ENCODE results near the gene TRIM41.
"Not testable (repeated sequence)": the region's sequence is repeated elsewhere in the genome, so short reads cannot be mapped to it uniquely, and the experiment has no call there.

Gene TRIM41

DNA sequence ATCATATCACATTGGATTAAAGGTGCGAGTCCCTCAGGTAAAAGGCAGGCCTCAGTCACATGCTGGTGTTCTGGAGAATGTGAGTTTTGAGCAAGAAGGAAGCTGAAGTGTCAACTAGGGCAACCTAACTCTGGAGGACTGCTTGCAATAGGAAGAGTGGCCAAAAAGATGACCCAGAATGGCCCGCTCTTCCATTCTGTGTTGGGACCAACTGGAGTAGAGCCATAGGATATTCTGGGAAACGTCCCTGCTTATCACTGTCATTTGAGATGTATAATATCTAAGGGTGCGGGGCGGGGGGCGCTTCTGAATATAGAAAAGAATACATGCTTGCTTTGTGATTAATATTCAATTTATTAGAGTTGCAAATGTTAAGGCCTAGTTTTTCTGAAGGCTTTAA is 11.0 kb upstream of the TRIM41 start:
- DNase-seq = no peak

DNA sequence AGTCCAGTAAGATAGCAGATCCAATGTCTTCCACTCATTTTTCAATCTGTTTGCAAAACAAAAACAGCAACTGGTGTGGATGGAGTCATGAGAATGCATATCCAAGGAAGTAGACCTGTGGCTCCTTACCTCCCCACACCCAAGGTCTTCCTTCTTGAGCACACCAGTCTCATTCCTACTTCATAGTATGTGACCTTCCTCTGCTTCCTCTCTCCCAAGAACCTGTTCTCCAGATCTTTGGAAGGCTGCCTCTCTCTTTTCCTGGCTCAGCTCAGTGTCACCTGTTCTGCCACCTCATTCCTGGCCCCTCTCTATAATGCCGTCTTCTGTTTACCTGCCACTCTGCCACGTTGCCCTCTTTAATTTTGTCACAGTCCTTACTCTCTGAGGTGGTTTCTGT is 10.1 kb upstream of the TRIM41 start:
- no peak for DNase-seq

DNA sequence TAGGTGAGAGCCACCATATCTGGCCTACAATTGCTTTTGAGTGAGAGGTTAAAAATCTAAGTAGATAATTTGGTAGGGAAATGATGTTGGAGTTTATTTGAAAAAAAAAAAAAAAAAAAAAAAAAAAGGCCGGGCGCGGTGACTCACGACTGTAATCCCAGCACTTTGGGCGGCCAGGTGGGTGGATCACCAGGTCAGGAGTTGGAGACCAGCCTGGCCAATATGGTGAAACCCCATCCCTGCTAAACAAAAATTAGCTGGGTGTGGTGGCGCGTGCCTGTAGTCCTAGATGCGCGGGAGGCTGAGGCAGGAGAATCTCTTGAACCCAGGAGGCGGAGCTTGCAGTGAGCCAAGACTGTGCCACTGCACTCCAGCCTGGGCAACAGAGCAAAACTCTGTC is 8.8 kb upstream of the TRIM41 start:
- DNase-seq = not testable (repeated sequence)

DNA sequence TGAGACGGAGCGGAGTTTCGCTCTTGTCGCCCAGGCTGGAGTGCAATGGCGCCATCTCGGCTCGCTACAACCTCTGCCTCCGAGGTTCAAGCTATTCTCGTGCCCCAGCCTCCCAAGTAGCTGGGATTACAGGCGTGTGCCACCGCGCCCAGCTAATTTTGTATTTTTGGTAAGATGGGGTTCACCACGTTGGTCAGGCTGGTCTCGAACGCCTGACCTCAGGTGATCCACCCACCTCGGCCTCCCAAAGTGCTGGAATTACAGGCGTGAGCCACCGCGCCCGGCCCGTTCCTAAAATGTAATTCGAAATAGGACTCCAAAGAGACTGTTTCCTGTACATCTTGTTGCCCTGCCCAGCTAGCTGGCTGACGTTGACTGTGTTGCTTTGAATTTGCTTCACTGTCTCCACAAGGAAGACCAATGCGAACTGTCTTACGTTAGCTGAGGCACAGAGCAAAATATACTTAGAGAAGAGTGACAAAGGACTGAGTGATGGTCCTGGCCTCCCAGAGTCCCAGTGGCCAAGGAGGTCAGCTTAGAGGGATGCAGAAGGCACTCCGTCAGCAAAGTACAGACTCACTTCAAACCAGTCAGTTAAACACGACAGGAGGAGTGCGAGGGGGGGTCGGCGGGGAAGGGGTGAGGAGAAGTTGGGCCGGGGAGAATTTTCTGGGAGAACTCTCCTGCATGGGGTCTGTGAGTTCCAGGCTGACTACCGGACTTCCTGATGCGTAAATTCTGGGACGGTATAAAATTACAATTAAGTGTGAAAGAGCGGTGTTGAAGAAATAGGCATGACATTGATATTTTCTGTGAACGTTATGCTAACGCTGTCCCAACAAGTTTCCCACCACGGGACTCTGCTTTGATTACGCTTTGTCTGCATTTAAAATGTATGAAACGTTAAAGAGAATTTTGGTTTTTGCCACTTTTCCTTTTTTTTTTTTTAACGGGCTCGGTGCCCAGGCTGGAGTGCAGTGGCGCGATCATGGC is 6.8 kb upstream of the TRIM41 start:
- no peak for DNase-seq

DNA sequence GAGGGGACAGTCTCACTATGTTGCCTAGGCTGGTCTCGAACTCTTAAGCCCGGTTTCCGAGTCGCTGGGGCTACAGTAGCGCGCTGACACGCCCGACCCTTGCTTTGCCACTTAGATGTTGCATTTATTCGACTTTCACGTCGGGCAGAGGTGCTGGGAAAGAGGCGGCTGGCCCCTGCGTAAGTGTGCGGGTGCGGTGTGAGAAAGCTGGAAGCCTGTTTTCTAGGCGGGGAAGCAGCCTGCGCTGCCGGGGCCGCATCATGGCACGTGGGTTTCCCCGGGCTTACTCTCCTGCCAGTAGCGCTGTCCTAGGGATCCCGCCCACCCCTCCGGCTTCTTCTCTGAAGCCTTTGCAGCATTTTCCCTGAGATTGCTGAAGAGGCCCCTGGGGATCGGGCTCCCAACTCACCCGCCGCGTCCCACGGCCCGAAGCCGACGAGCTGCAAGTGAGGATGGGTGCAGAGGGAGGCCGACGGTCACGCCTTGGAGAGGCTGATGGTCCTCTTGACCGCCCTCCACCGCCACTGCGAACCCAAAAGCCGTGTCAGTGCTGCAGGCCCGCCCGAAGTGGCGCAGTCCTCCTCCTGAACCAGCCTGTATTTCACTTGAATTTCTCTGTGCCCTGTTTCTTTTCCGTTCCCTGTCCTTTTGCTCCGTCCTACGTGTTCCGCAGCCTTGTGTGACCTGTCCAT is 5.8 kb upstream of the TRIM41 start:
- DNase-seq = peak; percentile 74

DNA sequence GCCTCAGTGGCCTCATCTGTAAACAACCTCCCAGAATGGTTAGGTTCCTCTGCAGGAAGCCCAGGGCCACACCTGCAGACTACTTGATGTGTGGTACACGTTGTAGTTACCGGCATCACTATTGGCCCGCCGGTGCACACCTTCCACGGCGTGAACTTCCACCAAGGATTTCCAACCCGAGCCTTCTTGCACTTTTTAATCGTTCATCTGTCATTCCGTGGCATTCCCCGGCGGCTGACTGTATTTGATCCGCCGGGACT is 5.3 kb upstream of the TRIM41 start:
- no peak for DNase-seq

DNA sequence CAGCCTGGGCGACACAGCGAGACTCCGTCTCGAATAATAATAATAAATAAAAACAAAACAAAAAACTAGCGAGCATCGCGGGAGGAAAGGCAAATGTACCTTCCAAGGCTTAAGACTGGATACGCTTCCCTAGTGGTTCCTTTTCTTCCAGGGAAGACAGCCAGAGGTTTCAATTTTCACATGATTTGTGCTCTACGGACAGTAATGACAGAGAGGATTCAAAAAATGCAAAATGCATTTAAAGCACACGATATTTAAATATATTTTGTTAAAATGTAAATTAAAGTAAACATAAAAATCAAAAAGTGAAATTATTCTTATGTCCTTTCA is 4.3 kb upstream of the TRIM41 start:
- DNase-seq = no peak

DNA sequence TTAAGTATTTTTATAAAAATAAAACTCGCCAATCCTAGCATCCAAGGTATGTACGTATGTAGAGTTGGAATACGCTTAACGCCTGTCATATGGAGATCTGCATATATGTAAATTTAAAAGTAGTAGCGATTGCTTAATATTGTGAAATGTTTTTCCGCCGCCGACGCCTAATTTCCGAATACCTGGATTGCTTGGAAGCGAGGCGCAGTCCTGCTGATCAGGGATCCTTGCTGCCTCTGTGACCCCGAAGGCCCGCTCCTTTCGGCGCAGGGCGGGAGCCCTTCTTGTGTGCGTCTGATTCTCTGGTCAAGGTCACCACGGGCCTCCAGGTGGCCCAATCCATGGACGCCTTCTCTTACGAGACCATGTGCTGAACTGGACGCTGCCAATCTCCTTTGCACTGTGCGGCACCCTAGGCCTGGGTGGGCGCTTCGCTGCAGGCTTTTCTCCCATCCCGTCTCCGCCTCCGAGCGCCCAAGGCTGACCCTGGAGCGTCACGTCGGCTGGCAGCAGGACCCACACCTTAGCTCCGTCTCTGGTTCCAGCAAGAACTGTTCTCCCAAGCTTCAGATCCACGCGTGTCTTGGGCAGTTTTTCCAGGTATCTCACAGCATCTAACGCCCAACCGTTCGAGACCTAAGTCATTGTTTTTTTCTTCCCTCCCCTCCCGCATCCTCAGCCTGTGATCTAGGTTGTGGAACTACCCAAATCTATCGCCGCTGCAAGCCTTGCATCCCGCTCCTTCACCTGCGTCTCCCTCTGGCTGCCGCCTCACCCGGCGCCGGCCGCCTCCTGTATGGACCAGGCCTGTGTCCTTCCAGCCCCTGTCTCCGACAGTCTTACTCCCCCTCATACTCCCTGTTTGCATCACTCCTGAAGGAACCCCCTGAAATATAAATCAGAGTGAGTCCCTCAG is 3.6 kb upstream of the TRIM41 start:
- DNase-seq = no peak

DNA sequence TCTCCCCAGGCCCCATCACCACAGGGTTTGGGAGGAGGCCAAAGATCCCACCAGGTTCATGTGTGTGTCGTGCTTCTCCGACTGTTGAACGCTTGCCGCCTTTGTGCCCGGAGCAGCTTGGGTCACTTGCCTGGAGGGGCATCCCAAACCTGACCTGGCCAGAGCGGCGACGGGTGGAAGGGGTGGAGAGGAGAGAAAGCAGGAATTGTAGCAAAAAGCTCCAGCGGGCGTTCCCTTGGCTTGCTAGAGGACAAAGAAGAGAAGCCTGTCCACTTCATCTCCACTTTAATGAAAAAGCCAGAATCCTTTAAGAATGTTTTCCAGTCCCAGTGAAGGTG is 2.9 kb upstream of the TRIM41 start:
- DNase-seq = no peak

DNA sequence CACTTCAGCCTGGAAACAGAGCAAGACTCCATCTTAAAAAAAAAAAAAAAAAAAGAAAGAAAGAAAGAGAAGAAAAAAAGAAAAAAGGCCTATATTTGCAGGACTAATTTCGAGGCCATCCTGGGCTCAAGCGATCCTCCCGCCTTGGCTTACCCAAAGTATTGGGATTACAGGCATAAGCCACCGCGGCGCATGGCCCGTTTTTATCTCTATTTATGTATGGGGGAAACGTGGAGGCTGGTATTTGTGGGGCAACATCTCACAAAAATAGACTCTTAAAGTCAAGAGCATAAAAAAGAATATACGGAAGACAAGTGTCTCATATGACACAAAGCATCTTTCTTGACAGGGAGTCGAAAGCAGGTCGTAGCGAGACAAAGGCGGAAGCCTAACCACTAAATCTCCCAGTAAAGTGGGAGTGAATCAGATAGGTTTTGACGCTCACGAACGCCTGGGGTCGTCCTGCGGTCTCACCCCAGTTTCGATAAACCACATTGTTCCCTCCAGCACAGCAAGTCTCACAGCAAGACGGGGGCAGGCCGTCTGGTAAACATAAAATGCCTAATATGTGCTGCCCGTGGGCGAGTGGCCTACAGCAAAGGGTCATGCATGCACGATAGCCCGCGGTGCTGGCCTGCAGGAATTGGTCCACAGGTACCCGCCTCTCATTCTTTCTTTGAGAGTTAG is 1.8 kb upstream of the TRIM41 start:
- DNase-seq = no peak

DNA sequence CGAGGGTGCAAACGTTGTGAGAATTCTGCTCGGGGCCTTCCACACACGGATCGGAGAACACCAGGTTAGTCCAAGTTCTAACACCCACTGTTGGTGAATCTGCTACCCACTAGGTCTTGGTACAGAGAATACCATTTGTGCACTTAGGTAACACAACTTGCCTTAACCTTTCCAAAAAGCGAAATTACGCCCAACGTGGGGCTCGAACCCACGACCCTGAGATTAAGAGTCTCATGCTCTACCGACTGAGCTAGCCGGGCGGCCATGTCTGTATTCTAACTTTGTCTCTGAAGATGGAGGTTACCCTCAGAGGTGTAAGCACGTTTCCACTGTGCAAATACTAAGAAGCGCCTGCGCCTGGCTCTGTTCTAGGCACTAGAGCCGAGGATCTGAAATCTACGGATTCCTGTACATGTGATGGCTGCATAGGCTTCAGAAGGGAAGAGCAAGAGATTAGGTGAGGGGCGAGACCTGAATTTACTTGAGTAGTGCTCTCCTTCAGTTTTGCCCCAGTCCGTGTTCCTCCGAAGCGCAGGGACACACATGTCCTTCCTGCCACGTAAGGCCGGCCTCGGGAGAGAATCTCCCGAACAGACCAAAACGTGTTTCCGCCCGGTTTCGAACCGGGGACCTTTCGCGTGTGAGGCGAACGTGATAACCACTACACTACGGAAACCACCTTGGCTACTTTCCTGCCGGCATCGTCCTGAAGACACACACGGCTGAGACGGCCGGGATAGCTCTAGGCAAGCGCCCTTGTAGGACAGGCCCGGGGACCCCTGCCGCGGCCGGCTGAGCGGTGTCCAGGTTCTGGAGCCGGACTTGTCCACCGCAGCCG is 1.1 kb upstream of the TRIM41 start:
- peak; percentile 99 for DNase-seq

DNA sequence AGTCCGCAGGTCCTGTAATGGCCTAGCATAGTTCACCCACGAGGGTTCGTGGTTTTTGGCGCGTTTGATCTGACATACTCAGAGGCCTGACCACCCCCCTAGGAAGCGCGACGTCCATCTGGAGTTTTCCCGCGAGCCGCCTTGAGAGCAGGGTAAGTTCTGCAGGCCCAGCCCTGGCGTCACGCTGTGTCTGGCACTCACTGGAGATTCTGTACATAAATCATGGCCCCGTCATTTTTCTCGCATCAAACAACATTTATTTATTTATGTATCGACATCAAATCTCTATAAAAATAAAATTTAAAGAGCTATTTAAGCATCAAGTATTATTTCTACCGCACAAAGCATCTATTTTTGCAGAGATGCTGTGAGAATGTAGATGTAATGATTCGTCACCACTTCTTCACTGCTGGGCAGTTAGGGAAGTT is 437 bp upstream of the TRIM41 start:
- DNase-seq = no peak

DNA sequence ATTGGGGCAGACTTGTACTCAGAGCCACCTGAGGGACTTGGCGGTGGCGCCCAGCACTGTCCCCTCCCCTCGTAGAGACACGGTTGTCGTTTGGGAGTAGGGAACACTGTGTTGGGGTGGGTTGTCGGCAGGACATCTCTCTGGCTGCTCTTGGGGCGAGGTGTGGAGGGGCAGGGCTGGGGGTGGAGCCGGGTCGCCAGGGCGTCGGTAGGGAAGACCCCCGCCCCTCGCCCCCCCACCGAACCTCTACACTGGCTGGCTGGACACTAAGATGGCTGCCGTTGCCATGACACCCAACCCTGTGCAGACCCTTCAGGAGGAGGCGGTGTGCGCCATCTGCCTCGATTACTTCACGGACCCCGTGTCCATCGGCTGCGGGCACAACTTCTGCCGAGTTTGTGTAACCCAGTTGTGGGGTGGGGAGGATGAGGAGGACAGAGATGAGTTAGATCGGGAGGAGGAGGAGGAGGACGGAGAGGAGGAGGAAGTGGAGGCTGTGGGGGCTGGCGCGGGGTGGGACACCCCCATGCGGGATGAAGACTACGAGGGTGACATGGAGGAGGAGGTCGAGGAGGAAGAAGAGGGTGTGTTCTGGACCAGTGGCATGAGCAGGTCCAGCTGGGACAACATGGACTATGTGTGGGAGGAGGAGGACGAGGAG is 778 bp downstream of the TRIM41 start:
- no peak for DNase-seq

DNA sequence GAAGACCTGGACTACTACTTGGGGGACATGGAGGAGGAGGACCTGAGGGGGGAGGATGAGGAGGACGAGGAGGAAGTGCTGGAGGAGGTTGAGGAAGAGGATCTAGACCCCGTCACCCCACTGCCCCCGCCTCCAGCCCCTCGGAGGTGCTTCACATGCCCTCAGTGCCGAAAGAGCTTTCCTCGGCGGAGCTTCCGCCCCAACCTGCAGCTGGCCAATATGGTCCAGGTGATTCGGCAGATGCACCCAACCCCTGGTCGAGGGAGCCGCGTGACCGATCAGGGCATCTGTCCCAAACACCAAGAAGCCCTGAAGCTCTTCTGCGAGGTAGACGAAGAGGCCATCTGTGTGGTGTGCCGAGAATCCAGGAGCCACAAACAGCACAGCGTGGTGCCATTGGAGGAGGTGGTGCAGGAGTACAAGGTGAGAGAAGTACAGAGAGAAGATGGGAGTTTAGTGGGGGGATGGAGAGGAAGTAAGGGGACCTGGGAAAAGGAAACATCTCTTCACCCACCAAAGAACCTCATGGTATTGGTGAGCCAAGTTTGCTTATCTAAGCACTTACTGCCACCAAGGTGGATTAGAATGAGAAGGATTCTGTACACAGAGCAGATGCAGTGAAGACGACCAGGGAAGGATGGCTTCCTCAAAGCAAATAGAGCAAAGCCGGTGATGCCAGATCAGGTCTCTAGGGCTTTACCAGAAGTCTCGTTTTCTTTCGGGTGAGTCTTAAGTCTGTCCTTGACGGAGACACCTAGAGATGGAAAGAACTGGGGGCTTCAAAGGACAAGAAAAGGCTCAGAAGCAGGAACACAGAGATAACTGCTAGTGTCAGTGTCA is 1.5 kb downstream of the TRIM41 start:
- no peak for DNase-seq

DNA sequence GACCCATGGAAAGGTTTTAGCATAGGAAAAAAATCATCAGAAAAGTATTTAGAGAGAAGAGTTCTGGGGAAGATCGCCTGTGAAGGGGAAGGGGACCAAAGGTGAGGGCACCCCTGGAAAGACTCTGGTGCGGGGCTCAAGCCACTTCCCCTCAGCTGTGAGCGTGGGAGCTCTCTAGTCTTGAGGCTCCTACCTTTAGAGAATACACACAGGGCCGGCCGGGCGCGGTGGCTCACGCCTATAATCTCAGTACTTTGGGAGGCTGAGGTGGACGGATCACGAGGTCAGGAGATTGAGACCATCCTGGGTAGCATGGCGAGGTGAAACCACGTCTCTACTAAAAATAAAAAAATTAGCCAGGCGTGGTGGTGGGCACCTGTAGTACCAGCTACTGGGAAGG is 6.9 kb downstream of the TRIM41 start:
- DNase-seq = no peak

DNA sequence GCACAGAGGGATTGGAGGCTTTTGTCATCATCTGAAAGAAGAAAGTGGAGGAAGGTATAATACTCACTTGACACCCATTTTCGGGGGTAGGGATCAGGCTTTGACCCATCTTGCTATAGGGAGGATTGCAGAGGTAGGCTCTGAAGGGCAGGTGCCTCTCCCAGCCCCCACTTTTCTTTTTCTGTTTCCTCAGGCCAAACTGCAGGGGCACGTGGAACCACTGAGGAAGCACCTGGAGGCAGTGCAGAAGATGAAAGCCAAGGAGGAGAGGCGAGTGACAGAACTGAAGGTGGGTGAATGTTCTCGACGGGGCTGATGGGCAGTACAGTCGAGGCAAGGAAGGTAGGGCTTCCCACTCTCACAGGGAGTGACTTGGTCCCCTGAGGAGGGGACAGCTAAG is 7.5 kb downstream of the TRIM41 start:
- DNase-seq = no peak

DNA sequence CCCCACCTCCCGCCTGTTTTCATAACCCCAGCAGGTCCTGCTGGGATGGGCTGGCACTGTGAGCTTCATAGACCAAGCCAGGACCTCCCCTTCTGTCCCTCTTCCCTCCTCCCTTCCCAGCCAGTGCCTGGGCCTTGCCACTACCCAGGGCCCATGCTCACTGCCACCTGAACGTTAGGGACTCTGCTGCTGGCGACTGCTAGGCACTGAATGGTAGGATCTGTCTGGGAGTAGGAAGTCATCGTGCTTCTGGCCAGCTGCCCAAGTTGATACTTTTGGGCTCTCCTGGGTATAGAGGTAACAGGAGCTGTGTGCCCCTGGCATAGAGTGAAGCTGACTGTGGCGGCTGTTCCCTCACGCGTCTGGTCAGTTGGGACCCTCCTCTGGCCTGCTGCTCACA is 8.4 kb downstream of the TRIM41 start:
- no peak for DNase-seq

DNA sequence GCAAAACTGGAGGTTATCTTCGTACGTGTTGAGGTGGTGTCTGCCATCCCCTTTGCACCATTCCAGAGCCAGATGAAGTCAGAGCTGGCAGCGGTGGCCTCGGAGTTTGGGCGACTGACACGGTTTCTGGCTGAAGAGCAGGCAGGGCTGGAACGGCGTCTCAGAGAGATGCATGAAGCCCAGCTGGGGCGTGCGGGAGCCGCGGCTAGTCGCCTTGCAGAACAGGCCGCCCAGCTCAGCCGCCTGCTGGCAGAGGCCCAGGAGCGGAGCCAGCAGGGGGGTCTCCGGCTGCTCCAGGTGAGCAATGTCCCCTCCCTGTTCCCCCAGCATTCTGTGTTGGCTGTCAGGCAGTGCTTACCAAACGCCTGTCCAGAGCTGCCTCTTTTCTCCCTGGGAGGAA is 9.5 kb downstream of the TRIM41 start:
- no peak for DNase-seq

DNA sequence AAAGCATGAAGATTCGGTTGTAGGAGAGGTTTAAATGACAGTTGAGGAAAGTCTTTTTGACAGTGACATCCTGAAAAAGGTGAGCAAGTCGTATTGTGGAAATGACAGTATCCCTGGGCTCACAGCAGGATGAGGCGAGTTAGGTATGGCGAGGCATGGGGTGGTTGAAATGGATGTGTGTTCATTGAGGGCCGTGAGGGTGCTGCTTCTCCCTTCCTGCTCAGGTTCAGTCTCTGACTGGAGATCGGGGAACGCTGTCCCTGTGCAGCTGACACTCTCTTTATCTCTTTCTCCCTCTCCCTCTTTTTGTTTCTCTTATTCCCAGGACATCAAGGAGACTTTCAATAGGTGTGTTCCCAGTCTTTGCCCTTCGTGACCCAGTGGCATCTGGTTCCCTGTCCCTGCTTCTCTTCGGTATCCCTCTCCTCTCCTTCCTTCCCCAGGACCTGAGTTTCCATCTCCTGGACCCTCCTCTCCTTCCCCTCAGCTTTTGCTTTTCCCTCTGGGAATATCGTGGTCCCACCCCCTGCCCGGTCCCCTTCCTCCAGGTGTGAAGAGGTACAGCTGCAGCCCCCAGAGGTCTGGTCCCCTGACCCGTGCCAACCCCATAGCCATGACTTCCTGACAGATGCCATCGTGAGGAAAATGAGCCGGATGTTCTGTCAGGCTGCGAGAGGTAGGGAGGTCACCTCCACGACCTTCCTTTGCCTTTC is 10.2 kb downstream of the TRIM41 start:
- no peak for DNase-seq

Measured in right forelimb (tissue), 1 donor.